HG03280 (cell line): ENCODE data around the gene DUSP2.

Experiments used
- ATAC-seq: cut with Tn5 transposase; IDR thresholded peaks from one replicate; pipeline ENCODE4 v1.9.1; 2021; ENCODE audit warnings: mild to moderate bottlenecking, moderate library complexity; ENCODE audit not compliant: unreplicated experiment

Gene DUSP2

DNA sequence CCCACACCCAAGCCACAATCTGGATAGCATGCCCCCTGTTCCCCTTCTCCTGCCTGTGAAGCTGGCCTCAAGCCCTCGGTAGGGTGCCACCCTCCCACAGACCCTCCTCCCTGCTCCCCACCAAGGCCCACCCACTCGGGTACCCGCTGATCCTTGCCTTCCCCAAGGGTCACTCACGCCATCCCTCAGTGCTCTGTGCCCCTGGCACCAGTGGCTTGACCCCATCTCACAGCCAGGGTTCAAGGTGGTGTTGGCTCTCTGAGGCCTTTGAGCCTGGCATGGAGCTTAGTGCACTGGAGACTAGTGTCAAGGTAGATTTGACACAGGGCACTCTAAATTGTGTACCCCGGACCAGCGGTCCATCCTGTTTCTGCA, 40.8 kb downstream of the DUSP2 start:
- ATAC-seq: no peak

DNA sequence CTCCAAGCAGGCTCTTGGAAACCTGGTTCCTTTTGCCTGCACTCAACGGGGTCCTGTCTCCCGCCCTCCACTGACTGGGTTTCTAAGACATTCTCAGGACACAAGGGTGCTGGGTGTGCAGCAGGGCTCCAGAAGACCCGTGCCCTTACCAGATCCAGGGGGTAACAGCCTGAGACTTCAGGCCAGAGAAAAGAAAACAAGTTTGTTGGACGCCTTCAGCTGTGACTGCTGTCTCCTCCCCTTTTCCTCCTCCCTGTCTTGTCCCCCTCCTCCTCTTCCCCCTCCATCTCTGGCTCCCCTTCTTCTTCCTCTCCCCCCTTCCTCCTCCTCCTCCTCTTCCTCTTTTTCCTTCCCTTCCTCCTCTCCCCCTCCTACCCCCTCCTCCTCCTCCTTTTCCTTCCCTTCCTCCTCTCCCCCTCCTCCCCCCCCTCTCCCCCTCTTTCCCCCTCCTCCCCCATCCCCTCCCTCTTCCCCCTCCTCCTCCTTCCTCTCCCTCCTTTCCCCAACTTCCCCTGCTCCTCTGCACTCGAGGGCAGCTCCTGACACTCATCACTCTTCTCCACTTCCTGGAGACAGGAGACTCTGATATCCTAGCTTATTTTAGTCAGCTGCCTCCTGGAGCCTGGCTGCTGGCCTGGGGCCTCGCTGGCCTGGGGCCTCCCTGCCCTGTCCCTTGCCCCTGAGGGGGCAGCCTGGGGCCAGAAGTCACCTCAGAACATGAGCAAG, 41.3 kb downstream of the DUSP2 start:
- no peak for ATAC-seq

DNA sequence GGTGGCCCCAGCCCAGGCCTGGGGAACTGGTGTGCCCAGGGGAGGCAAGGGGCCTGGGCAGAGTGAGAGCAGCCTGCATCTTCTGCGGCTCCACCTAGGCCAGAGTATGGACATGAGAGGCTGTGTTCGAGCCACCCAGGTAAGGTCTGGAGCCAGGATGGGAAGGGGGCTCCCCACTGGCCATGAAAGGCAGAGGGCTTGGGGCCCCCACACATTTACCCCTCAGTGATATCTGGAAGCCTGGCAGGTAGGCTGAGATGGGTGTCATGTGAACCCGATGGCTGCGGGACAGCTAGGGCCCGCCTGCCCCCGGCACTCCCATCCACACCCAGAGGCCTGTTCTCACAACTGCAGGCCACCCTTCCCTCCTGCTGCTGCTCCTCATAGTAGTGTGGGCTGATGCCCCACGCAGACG, 42.0 kb downstream of the DUSP2 start:
- no peak for ATAC-seq

DNA sequence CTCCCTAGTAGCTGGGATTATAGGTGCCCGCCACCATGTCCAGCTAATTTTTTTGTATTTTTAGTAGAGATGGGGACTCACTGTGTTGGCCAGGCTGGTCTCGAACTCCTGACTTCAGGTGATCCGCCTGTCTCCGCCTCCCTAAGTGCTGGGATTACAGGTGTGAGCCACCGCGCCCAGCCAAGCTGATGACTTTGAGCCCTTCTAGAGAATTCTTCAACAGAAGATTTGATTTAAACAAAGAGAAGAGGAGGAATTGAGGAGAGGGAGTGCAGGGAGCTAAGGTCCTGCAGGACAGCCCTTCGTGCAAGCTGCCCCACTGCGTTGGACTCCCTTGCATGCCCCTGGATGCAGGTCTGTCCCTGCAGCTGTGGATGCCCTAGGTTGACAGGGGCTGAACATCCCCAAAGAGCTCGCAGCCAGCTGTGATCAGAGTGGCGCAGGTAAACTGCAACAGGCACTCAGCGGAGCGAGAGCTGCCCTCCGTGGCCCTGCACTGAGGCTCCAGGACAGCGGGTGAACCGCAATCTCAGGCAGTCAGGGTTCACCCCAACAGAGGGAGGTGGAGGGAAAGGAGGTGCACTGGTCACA, 42.5 kb downstream of the DUSP2 start:
- no peak for ATAC-seq

DNA sequence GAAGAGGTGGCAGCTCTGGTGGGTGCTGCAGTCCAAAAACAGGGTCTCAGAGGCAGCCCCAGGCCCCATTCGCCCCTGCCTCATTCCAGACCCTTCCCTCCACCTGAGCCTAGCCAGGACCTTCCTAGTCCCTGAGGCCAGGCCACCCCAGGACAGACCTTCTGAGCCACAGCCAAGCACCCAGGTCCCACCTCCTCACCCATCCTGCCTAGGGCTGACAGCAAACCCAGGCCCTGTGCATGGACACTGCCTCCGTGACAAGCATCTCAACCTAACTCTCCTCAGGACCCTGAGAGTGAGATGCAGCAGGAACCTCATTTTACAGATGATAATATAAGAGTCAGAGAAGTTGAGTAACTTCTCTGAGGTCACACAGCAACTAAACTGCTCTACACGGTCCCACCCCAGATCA, 44.3 kb downstream of the DUSP2 start:
- no peak for ATAC-seq

DNA sequence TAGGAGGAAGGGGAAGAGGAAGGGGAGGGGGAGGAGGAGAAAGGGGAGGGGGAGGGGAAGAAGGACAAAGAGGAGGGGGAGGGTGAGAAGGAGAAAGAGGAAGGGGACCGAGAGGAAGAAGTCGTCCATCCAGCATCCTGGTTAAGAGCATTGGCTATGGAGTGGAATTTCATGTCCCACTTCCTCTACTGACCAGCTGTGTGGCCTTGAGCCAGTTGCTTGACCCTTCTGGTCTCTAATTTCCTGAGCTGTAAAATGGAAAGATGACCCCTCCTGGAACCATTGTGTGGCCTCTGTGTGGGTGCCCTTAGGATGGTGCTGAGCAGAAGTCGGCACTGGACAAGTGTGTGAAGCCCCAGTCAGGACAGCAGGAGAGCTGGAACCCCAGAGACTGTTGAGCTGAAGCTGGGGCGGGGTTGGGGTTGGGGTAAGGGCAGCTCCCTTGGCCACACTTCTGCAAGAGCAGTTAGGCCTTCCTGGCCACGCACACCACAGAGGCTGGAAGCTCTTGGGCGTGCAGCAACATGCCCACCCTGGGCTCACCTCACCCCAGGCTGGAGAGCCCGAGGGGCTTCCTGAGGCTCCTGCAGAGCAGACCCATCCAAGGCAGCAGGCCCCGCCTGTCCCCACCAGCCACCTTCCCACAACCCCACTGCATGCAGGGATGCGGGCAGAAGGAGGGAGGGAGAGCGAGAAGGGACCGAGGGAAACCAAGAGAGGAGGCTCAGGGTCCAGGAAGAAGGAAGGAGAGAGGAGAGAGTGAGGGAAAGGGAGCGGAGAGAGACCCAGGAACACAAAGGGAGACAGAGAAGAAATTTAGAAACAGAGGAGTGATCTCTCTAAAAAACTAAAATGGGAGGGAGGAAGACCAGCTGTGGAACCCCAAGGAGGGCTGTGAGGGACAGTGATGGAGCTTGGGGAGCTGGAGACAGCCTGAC, 45.1 kb downstream of the DUSP2 start:
- no peak for ATAC-seq

DNA sequence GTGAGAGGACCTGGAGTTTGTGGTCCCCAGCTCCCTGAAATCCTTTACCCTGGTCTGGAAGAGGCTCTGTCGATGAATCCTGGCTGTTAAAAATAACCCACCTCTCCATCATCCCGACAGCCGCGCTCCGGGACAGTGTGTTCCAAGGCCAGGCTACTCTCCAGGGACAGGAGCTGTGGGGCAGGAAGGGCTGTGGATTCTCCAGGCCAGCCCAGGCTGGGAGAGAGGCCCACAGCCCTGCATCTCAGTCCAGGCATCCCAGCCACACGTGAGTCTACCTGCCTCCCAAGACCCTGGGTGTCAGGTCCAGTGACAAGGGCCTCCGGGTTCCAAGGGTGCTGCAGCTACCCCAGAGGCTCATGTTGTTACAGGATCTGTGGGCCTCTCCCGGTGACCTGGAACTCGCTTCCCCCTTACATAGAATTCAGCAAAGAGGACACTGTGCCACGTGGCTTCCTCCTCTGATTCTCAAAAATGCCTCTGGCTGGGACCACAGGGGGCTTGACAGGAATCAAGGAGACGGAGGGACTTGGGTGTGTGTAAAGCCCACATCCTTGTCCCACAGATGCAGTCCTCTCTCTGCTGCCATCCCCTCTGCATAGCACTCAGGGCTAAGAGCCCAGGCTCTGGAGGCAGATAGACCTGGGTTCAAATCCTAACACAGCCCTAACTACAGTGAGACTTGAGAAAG, 46.2 kb downstream of the DUSP2 start:
- no peak for ATAC-seq

DNA sequence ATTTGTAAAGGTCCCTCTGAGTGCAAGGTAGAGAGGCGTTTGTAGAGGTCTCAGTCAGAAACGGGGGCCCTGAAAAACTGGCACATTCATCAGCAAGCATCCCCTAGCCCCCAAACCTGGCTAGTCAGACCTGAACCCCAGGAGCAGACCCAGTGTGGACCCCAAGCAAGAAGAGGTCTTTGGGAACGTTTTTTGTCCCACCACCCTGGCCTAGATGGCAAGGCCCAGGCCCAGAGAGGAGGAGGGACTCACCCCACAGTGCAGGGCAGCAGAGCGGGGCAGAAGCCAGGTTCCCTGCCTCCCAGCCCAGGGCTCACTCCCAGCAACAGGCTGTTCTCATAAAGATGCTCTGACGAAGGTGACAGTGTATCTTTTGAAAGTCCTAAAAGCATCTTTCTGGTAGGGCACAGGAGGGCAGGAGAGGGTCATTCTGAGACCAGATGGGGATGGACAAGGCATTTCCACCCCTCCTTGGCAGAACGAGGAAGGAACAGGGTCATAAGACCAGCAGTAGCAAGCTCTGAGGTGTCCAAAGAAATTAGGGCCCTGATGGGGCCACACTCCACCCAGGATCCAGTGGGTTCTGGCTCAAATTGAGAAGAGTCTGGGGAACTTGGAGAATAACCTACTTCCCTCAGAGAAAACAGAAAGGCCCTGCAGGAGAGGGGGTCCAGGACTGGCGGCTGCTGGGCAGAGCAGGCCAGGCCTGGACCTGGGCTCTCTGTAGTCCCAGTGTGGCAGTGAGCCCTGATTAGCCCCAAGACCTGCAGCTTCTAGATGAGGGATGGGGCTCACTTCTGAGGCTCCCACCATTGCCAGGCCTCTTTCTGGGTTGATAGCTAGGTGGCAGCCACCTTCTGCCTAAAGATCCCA, 47.1 kb downstream of the DUSP2 start:
- no peak for ATAC-seq

DNA sequence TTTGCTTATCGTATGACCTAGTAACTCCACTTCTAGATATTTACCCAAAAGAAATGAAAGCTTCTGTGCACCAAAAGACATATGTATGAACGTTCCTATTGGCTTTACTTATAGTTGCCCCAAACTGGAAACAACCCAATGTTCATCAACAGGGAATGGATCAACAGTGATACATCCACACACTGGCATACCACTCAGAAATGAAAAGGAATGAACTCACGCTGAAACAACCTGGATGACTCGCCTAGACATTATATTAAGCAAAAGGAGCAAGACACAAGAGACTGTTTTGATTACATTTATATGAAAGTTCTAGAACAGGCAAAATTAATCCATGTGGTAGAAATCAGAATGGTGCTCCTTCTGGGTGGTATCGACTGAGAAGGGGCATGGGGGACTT, 47.8 kb downstream of the DUSP2 start:
- ATAC-seq: no peak

DNA sequence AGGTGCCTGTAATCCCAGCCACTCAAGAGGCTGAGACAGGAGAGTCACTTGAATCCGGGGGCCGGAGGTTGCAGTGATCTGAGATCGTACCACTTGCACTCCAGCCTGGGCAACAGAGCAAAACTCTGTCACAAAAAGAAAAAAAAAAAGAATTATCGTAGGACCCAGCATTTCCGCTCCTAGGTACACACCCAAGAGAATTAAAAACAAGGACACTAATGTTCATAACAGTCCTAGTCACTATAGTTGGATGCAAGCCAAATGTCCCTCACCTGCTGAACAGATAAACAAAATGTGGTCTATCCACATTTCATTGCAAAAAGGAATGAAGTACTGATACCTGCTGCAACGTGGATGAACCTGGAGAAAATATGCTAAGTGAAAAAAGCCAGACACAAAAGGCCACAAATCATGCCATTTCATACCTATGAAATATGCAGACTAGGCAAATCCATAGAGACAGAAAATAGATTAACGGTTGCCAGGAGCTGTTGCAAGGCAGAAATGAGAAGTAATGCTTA, 50.1 kb downstream of the DUSP2 start:
- no peak for ATAC-seq

DNA sequence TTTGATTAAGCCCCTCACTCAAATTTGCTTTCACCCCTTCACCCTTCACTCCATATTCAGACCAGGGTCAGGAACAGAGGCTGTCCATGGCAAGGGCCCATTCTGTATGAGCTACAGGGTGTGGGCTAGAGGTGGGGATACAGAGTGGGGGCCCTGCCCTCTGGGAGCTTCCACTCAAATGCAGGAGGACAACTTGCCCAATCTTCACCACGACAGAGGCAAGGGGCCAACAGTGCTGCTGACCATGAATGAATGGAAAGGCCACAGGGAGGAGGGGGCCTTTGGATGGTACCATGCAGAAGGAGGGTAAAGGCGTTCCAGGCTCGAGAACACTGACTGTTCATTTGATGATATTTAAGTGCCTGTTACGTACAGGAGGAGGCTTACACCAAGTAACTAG, 51.7 kb downstream of the DUSP2 start:
- no peak for ATAC-seq
